ENCODE measurements around the gene SERPINB8. TPM values are rescaled to one million over a fixed set of nuclear protein-coding genes. Genes with fewer than 3 reads are reported as not detected.
"Not testable (repeated sequence)": the region's sequence is repeated elsewhere in the genome, so short reads cannot be mapped to it uniquely, and the experiment has no call there.

The SERPINB8 gene
- total RNA-seq, 1 experiment from 2014 or later, result 2.0 TPM

DNA sequence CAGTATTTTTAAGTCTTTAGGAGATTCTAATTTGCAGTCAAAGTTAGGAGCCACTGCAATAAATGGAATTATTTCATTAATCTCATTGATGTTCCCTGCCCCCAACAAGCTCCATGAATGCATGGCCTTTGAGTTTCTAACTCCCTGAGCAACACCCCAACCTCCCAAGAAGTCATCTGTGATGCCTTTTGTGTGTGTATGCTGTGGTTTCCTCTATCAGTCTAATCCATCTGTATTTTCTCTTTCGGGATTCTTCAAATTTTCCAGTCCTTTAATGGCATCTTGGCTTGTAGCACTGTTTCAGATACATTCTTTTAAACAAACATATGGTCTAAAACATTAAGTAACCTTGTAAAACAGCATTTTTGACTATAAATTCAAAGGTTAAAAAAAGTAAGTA lies 45.3 kb upstream of the SERPINB8 start:
- Histone ChIP-seq H3K27ac (ENCODE audit: low read length) (no peak overlapping the region), H3K9me3 (ENCODE audit: control insufficient read depth, insufficient read depth, low read depth, low read length) (no peaks in the 10 kb centered on the region), H3K27me3 (ENCODE audit: control insufficient read depth, insufficient read depth, low read length) (no peaks in the 10 kb centered on the region), H3K4me3 (ENCODE audit: low read depth in 2 of 2, low read length in 2 of 2) (no peak overlapping the region), H3K4me1 (ENCODE audit: control insufficient read depth, insufficient read depth, low read length) (no peaks in the 10 kb centered on the region), H3K36me3 (ENCODE audit: control insufficient read depth, insufficient read depth, low read length) (no peaks in the 10 kb centered on the region)
- BruUV-seq (replicated peaks), result no TSS peak
- ChIA-PET POLR2A (no interaction called here), CTCF (no interaction called here)
- intact Hi-C loops (cut with micrococcal nuclease; ENCODE audit: unreplicated experiment), result no loop called here
- DNase-seq (ENCODE audit: low read depth, low spot score) (no peak), ATAC-seq (no peak)
- in situ Hi-C loops (cut with HindIII; ENCODE audit: low pct_unique_long_range_greater_than_20kb, low sequenced_read_pairs), result no loop called here
- TF ChIP-seq SIN3A (IDR thresholded peaks at IDR 0.05; ENCODE audit: borderline replicate concordance, insufficient read depth, low read depth, low read length), result no peak
- TF ChIP-seq POLR2AphosphoS5 (IDR thresholded peaks at IDR 0.05; ENCODE audit: low read depth, low read length), result no peak
- TF ChIP-seq, protein P1, sequence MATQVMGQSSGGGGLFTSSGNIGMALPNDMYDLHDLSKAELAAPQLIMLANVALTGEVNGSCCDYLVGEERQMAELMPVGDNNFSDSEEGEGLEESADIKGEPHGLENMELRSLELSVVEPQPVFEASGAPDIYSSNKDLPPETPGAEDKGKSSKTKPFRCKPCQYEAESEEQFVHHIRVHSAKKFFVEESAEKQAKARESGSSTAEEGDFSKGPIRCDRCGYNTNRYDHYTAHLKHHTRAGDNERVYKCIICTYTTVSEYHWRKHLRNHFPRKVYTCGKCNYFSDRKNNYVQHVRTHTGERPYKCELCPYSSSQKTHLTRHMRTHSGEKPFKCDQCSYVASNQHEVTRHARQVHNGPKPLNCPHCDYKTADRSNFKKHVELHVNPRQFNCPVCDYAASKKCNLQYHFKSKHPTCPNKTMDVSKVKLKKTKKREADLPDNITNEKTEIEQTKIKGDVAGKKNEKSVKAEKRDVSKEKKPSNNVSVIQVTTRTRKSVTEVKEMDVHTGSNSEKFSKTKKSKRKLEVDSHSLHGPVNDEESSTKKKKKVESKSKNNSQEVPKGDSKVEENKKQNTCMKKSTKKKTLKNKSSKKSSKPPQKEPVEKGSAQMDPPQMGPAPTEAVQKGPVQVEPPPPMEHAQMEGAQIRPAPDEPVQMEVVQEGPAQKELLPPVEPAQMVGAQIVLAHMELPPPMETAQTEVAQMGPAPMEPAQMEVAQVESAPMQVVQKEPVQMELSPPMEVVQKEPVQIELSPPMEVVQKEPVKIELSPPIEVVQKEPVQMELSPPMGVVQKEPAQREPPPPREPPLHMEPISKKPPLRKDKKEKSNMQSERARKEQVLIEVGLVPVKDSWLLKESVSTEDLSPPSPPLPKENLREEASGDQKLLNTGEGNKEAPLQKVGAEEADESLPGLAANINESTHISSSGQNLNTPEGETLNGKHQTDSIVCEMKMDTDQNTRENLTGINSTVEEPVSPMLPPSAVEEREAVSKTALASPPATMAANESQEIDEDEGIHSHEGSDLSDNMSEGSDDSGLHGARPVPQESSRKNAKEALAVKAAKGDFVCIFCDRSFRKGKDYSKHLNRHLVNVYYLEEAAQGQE (IDR thresholded peaks at IDR 0.05; ENCODE audit: insufficient read depth in 1 of 2, low read depth in 2 of 2, low read length in 1 of 2), result no peak
- TF ChIP-seq, protein P2, sequence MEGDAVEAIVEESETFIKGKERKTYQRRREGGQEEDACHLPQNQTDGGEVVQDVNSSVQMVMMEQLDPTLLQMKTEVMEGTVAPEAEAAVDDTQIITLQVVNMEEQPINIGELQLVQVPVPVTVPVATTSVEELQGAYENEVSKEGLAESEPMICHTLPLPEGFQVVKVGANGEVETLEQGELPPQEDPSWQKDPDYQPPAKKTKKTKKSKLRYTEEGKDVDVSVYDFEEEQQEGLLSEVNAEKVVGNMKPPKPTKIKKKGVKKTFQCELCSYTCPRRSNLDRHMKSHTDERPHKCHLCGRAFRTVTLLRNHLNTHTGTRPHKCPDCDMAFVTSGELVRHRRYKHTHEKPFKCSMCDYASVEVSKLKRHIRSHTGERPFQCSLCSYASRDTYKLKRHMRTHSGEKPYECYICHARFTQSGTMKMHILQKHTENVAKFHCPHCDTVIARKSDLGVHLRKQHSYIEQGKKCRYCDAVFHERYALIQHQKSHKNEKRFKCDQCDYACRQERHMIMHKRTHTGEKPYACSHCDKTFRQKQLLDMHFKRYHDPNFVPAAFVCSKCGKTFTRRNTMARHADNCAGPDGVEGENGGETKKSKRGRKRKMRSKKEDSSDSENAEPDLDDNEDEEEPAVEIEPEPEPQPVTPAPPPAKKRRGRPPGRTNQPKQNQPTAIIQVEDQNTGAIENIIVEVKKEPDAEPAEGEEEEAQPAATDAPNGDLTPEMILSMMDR (IDR thresholded peaks at IDR 0.05), result no peak
- no peak for TF ChIP-seq TCF7L2 (IDR thresholded peaks at IDR 0.05; ENCODE audit: low read depth, low read length)

DNA sequence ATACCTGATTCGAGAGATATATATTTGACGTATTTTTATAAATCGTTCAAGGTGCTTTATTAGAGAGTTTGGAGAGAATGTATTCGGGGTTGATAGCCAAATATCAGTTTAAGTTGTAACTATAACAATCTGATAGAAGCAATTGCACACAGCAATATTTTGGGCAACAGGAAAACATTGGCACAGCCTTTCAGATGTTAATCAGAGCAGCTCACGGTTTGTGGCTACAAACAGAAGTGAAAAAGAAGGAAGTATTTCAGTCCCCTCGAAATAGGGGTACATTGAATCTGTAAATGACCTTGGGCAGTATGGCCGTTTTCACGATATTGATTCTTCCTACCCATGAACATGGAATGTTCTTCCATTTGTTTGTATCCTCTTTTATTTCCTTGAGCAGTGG lies 41.5 kb upstream of the SERPINB8 start:
- ATAC-seq, result no peak
- TF ChIP-seq, protein P1 (IDR thresholded peaks at IDR 0.05; ENCODE audit: insufficient read depth in 1 of 2, low read depth in 2 of 2, low read length in 1 of 2), result no peak
- TF ChIP-seq TCF7L2 (IDR thresholded peaks at IDR 0.05; ENCODE audit: low read depth, low read length), result no peak
- TF ChIP-seq, protein P2 (IDR thresholded peaks at IDR 0.05), result no peak
- TF ChIP-seq POLR2AphosphoS5 (IDR thresholded peaks at IDR 0.05; ENCODE audit: low read depth, low read length), result no peak
- no peak for TF ChIP-seq SIN3A (IDR thresholded peaks at IDR 0.05; ENCODE audit: borderline replicate concordance, insufficient read depth, low read depth, low read length)
- ChIA-PET CTCF (no interaction called here), POLR2A (no interaction called here)
- no peak for DNase-seq (ENCODE audit: low read depth, low spot score)
- no TSS peak for BruUV-seq (replicated peaks)
- in situ Hi-C loops (cut with HindIII; ENCODE audit: low pct_unique_long_range_greater_than_20kb, low sequenced_read_pairs), result no loop called here
- Histone ChIP-seq H3K27me3 (ENCODE audit: control insufficient read depth, insufficient read depth, low read length) (no peaks in the 10 kb centered on the region), H3K4me1 (ENCODE audit: control insufficient read depth, insufficient read depth, low read length) (no peaks in the 10 kb centered on the region), H3K4me3 (ENCODE audit: low read depth in 2 of 2, low read length in 2 of 2) (no peak overlapping the region), H3K27ac (ENCODE audit: low read length) (no peak overlapping the region), H3K9me3 (ENCODE audit: control insufficient read depth, insufficient read depth, low read depth, low read length) (no peaks in the 10 kb centered on the region), H3K36me3 (ENCODE audit: control insufficient read depth, insufficient read depth, low read length) (no peaks in the 10 kb centered on the region)
- intact Hi-C loops (cut with micrococcal nuclease; ENCODE audit: unreplicated experiment), result no loop called here

DNA sequence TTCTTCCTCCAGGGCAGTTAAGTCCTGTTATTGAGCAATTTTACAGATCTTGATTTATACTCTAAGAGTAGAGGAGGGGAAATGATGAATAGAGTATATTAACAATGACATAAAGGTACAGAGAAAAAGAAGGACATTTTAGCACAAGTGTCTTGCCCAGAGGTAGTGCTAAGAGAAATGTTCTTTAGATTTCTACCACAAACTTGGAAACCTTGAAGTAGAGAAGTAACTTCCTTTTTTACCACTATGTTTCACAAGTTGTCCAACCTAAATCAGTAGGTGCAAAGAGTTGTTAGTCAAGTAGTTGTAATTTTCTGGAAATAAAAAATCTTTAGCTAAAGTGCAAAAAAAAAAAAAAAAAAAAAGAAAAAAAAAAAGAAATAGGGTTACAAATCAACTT lies 40.5 kb upstream of the SERPINB8 start:
- DNase-seq (ENCODE audit: low read depth, low spot score); in situ Hi-C loops (cut with HindIII; ENCODE audit: low pct_unique_long_range_greater_than_20kb, low sequenced_read_pairs); H3K36me3 ChIP-seq (ENCODE audit: control insufficient read depth, insufficient read depth, low read length); intact Hi-C loops (cut with micrococcal nuclease; ENCODE audit: unreplicated experiment); H3K9me3 ChIP-seq (ENCODE audit: control insufficient read depth, insufficient read depth, low read depth, low read length); BruUV-seq (replicated peaks); H3K4me3 ChIP-seq (ENCODE audit: low read depth in 2 of 2, low read length in 2 of 2); H3K27me3 ChIP-seq (ENCODE audit: control insufficient read depth, insufficient read depth, low read length); H3K4me1 ChIP-seq (ENCODE audit: control insufficient read depth, insufficient read depth, low read length); POLR2A ChIA-PET; H3K27ac ChIP-seq (ENCODE audit: low read length); ATAC-seq: not testable (repeated sequence)
- CTCF ChIA-PET, result interaction anchor here (0.6 kb wide), 1 partner anchor 35 kb away, joined by 6 read pairs; no protein-coding TSS in a partner anchor

Data from Panc1 (cell line).